ENCODE measurements around the gene BSN.

- no peak for TF ChIP-seq POLR2A (IDR thresholded peaks at IDR 0.05; ENCODE audit: low read depth, low read length)
- TF ChIP-seq POLR2AphosphoS5 (IDR thresholded peaks at IDR 0.05; ENCODE audit: low read depth, low read length): no peak
- TF ChIP-seq TAF1 (IDR thresholded peaks at IDR 0.05; ENCODE audit: low read depth, low read length): no peak
- no peak for TF ChIP-seq POU2F2 (IDR thresholded peaks at IDR 0.05; ENCODE audit: low read depth, low read length)
- TF ChIP-seq SPI1 (IDR thresholded peaks at IDR 0.05; ENCODE audit: low read depth, low read length): no peak
These were observed 34.3 kb upstream of the BSN start for GRCh38 chr3:49519916-49520385.

Data from GM12891 (cell line).